Activated CD4-positive, alpha-beta T cell treated with anti-CD3 and anti-CD28 coated beads, Interleukin-2, Interleukin-4, amounts not matched to agents 100 ng/mL and 50 ng/mL, durations not matched to agents 16 hours and 8 hours (primary cell): Measurements from ENCODE around the gene ANKRD39.

ENCODE experiments used
- DNase-seq: peaks from one replicate; pipeline ENCODE4 v3.0.0-alpha.2; 2020; ENCODE audit warnings: low spot score

Gene ANKRD39

GRCh38 chr2:96887493-96888012 is 29.7 kb upstream of the ANKRD39 start:
- DNase-seq, result no peak

- no peak for DNase-seq
Measured at GRCh38 chr2:96885432-96886347, 27.9 kb upstream of the ANKRD39 start.

GRCh38 chr2:96884299-96885094 is 26.7 kb upstream of the ANKRD39 start:
- no peak for DNase-seq

GRCh38 chr2:96883306-96883705 is 25.5 kb upstream of the ANKRD39 start:
- no peak for DNase-seq

GRCh38 chr2:96882906-96883305 is 25.1 kb upstream of the ANKRD39 start:
- no peak for DNase-seq

GRCh38 chr2:96882230-96882629 is 24.4 kb upstream of the ANKRD39 start:
- DNase-seq, result no peak

- no peak for DNase-seq
Measured at GRCh38 chr2:96881349-96882195, 23.8 kb upstream of the ANKRD39 start.

GRCh38 chr2:96880891-96881273 is 23.1 kb upstream of the ANKRD39 start:
- no peak for DNase-seq

- no peak for DNase-seq
Measured at GRCh38 chr2:96879545-96880040, 21.8 kb upstream of the ANKRD39 start.

GRCh38 chr2:96878796-96879544 is 21.2 kb upstream of the ANKRD39 start:
- DNase-seq, result no peak

GRCh38 chr2:96878171-96878570 is 20.4 kb upstream of the ANKRD39 start:
- no peak for DNase-seq

GRCh38 chr2:96877631-96878092 is 19.8 kb upstream of the ANKRD39 start:
- DNase-seq, result no peak

GRCh38 chr2:96877042-96877451 is 19.2 kb upstream of the ANKRD39 start:
- no peak for DNase-seq

GRCh38 chr2:96876269-96877041 is 18.6 kb upstream of the ANKRD39 start:
- DNase-seq, result no peak

- no peak for DNase-seq
Measured at GRCh38 chr2:96875498-96876268, 17.9 kb upstream of the ANKRD39 start.

GRCh38 chr2:96874198-96874831 is 16.5 kb upstream of the ANKRD39 start:
- DNase-seq, result no peak

- no peak for DNase-seq
Measured at GRCh38 chr2:96873651-96874096, 15.9 kb upstream of the ANKRD39 start.

- no peak for DNase-seq
Measured at GRCh38 chr2:96872591-96873349, 15.0 kb upstream of the ANKRD39 start.
